Nephron (organoid): Measurements from ENCODE around the gene CPEB4.

ENCODE experiments used
- H3K27ac Mint-ChIP-seq, 3 experiments: 2 replicates each; pipeline ENCODE4 v1.8.0; 2020; ENCODE audit warnings: mixed read lengths in 3 of 3, mild to moderate bottlenecking in 2 of 3, moderate library complexity in 1 of 3
- H3K27me3 Mint-ChIP-seq: 2 replicates; pipeline ENCODE4 v1.8.0; 2021; ENCODE audit warnings: low read depth, mild to moderate bottlenecking, moderate library complexity, mixed read lengths
- H3K36me3 Mint-ChIP-seq: 2 replicates; pipeline ENCODE4 v1.8.0; 2020; ENCODE audit warnings: low read depth, mixed read lengths
- H3K4me1 Mint-ChIP-seq: 2 replicates; pipeline ENCODE4 v1.8.0; 2020; ENCODE audit warnings: mixed read lengths
- H3K4me3 Mint-ChIP-seq, 3 experiments: 2 replicates each; pipeline ENCODE4 v1.8.0; 2020; ENCODE audit warnings: mild to moderate bottlenecking in 3 of 3, mixed read lengths in 3 of 3, moderate library complexity in 2 of 3
- H3K9me3 Mint-ChIP-seq: 2 replicates; pipeline ENCODE4 v1.8.0; 2020; ENCODE audit warnings: mixed read lengths
- TF ChIP-seq, protein P1 (sequence below), 3 experiments: fragments of 200-600 bp; sonication (generic); IDR thresholded peaks; one replicate each; pipeline ENCODE4 v1.5.0; 2021; ENCODE audit warnings: antibody characterized with exemption in 3 of 3; ENCODE audit not compliant: unreplicated experiment in 3 of 3

Gene CPEB4

GRCh38 chr5:173852790-173853359, 35.3 kb upstream of the CPEB4 start:
- H3K9me3 Mint-ChIP-seq: peaks cover 3% of the 10 kb centered on the region
- no peaks in the 10 kb centered on the region for H3K4me1 Mint-ChIP-seq
- peaks cover 4% of the 10 kb centered on the region for H3K27me3 Mint-ChIP-seq
- no peak overlapping the region for H3K27ac Mint-ChIP-seq
- TF ChIP-seq, protein P1, sequence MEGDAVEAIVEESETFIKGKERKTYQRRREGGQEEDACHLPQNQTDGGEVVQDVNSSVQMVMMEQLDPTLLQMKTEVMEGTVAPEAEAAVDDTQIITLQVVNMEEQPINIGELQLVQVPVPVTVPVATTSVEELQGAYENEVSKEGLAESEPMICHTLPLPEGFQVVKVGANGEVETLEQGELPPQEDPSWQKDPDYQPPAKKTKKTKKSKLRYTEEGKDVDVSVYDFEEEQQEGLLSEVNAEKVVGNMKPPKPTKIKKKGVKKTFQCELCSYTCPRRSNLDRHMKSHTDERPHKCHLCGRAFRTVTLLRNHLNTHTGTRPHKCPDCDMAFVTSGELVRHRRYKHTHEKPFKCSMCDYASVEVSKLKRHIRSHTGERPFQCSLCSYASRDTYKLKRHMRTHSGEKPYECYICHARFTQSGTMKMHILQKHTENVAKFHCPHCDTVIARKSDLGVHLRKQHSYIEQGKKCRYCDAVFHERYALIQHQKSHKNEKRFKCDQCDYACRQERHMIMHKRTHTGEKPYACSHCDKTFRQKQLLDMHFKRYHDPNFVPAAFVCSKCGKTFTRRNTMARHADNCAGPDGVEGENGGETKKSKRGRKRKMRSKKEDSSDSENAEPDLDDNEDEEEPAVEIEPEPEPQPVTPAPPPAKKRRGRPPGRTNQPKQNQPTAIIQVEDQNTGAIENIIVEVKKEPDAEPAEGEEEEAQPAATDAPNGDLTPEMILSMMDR (IDR thresholded peaks at IDR 0.05; ENCODE audit: unreplicated experiment in 3 of 3): no peak
- H3K36me3 Mint-ChIP-seq: no peaks in the 10 kb centered on the region
- H3K4me3 Mint-ChIP-seq: no peak overlapping the region

- peaks cover 3% of the 10 kb centered on the region for H3K9me3 Mint-ChIP-seq
- TF ChIP-seq, protein P1 (IDR thresholded peaks at IDR 0.05; ENCODE audit: unreplicated experiment in 3 of 3): no peak
- H3K4me1 Mint-ChIP-seq: peaks cover 6% of the 10 kb centered on the region
- H3K4me3 Mint-ChIP-seq: no peak overlapping the region
- no peak overlapping the region for H3K27ac Mint-ChIP-seq
- H3K27me3 Mint-ChIP-seq: peaks cover 4% of the 10 kb centered on the region
- H3K36me3 Mint-ChIP-seq: no peaks in the 10 kb centered on the region
Observed at GRCh38 chr5:173853370-173854131, 34.6 kb upstream of the CPEB4 start.

DNA sequence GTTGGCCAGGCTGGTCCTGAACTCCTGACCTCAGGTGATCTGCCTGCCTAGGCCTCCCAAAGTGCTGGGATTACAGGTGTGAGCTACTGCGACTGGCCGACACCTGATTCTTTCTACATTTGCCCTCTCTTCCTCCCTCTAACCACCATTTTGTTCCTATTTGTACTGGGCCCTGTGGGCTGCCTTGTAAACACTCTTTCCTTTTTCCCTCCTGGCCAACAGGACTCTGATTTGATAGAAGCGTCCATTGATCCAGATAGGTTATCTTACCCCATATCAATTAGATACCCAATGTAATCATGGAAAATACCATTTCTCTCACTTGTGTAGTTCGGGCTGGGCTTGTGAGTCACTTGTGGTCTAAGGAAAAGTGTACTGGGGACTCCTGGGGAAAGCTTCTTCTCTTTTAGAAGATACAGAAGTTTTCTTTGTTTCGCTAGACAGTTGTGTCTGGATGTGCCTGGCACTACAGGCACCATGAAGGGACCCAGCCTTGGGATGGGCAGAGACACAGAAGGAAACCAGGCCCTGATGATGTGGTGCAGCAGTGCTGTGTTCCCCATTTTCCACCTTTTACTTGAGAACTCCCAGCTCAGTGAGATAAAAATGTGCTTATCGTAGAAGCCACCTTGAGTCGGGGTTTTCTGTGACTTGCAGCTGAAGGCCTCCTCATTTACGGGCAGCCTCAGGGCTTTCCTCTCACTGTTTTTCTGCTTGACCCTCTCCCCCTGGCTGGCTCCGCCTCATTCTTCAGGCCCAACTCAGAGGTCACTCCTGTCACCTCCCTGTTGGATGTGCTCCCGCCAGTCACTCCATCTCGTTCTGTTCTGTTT, 32.8 kb upstream of the CPEB4 start:
- peaks cover 10% of the 10 kb centered on the region for H3K4me1 Mint-ChIP-seq
- TF ChIP-seq, protein P1 (IDR thresholded peaks at IDR 0.05; ENCODE audit: unreplicated experiment in 3 of 3): no peak
- no peaks in the 10 kb centered on the region for H3K9me3 Mint-ChIP-seq
- H3K27ac Mint-ChIP-seq: peak overlapping the region in 1 of 3 experiments; percentile 94
- no peaks in the 10 kb centered on the region for H3K36me3 Mint-ChIP-seq
- no peak overlapping the region for H3K4me3 Mint-ChIP-seq
- H3K27me3 Mint-ChIP-seq: peaks cover 4% of the 10 kb centered on the region

- Mint-ChIP-seq H3K4me3 (no peak overlapping the region), H3K27ac (peak overlapping the region; percentile 6 to 94 (median 55)), H3K27me3 (peaks cover 4% of the 10 kb centered on the region), H3K9me3 (no peaks in the 10 kb centered on the region), H3K4me1 (peaks cover 10% of the 10 kb centered on the region), H3K36me3 (no peaks in the 10 kb centered on the region)
- TF ChIP-seq, protein P1 (IDR thresholded peaks at IDR 0.05; ENCODE audit: unreplicated experiment in 3 of 3): no peak
Observed at GRCh38 chr5:173855995-173856656, 32.0 kb upstream of the CPEB4 start.

DNA sequence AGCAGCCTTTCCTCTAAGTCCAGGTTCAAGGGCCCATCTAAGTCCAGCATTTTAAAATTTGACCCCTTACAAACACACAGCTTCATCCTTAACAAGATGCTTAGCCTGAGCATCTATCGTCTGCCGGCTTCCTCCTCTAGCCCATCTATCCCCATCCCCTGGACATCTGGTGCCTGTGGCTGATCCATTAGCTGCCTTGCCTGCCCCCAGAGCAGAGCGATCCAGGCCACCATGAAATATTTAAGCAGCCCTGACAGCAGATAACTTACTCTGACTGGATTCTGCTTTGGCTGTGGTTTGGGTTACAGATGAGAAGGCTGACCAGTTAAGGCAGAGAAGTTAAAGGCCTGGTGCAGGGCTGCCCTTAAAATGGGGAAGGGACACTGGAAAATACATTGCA, 30.9 kb upstream of the CPEB4 start:
- peaks cover 4% of the 10 kb centered on the region for H3K27me3 Mint-ChIP-seq

More for the DNA sequence above, 30.9 kb upstream of the CPEB4 start:
- Mint-ChIP-seq H3K4me1 (peaks cover 10% of the 10 kb centered on the region), H3K36me3 (no peaks in the 10 kb centered on the region), H3K4me3 (no peak overlapping the region), H3K27ac (peak overlapping the region in 2 of 3 experiments; percentile 10 to 94), H3K9me3 (no peaks in the 10 kb centered on the region)
- TF ChIP-seq, protein P1 (IDR thresholded peaks at IDR 0.05; ENCODE audit: unreplicated experiment in 3 of 3): no peak
